ENCODE data around the gene RBPJ.

The RBPJ gene

GRCh38 chr4:26320538-26321372 is at the start of gene RBPJ:
Gene RBPJ, plus strand, starts transcription at chr4:26321014. Its CDS starts 15 bp downstream, at chr4:26321029.
- peak; percentile 82 for DNase-seq

- DNase-seq: no peak
Observed at GRCh38 chr4:26271703-26272102, 49.1 kb upstream of the RBPJ start.

- no peak for DNase-seq
Observed at GRCh38 chr4:26272654-26273615, 47.9 kb upstream of the RBPJ start.

GRCh38 chr4:26273616-26273980 is 47.2 kb upstream of the RBPJ start:
- no peak for DNase-seq

DNA sequence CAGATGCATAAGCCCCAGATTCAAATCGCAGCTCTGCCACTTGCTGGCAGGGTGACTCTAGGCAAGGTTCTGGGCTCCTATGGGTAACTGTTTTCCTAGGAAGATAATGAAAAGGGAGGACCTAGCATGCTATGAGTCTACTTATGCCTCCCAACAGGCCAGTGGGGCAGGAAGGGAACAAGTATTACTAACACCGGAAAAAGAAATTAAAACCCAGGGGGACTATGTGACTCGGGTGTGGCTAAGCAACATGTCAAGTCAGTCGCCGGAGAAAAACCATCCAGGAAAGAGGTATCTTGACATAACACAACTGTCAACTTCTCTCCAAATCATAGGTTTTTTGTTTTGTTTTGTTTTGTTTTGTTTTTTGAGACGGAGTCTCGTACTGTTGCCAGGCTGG is 45.5 kb upstream of the RBPJ start:
- no peak for DNase-seq

DNA sequence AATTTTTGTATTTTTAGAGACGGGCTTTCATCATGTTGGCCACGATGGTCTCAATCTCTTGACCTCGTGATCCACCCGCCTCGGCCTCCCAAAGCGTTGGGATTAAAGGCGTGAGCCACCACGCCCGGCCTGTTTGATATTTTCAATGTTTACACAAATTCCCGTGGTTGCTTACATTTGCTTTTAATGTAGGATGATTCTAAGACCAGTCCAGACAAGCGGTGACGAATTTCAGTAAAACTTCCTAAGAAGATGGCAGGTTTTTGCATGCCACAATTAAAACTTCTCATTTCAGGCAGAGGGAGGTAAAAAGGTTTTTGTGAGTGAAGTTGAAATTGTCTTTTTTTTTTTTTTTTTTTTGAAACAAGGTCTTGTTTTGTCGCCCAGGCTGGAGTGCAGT is 41.4 kb upstream of the RBPJ start:
- no peak for DNase-seq

DNA sequence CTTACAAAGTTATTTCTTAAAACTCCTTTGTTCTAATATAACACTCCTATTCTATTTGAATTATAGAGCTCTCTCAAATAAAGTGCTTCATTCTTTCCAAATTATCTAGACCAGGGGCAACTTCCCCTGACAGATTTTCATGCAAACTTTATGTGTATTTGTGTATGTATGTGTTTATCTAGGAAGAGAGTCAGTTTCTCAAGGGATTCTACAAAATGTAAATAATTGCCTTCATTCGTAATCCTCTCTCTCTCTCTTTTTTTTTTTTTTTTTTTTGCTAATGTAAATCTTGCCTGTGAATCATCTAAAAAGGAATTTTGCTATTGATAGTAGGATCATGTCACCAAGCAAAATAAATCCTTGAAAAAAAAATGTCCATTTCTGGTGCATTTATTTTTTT is 38.9 kb upstream of the RBPJ start:
- no peak for DNase-seq

GRCh38 chr4:26284536-26284935 is 36.3 kb upstream of the RBPJ start:
- DNase-seq: no peak

DNA sequence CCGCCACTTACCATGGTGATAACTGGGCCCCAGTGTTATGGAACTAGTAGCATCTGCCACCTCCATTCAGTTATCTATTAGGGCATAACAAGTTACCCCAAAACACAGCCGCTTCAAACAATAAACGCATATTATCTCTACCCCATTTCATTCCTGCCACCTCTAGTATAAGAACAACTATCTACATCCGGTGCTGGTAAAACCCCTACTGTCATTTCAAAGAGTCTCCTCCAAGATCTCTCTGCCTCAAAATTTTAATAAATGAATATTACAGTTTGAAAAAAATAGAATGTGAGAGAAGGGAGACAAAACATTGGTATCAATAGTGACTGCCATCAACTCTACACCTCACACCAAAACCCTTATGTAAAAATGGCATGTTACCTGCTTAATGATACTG is 35.5 kb upstream of the RBPJ start:
- DNase-seq: no peak

GRCh38 chr4:26287756-26288155 is 33.1 kb upstream of the RBPJ start:
- DNase-seq: no peak

GRCh38 chr4:26288355-26288909 is 32.4 kb upstream of the RBPJ start:
- DNase-seq: peak; percentile 21

- DNase-seq: no peak
Observed at GRCh38 chr4:26289401-26289800, 31.4 kb upstream of the RBPJ start.

- DNase-seq: no peak
Observed at GRCh38 chr4:26290321-26290720, 30.5 kb upstream of the RBPJ start.

GRCh38 chr4:26294904-26295303 is 25.9 kb upstream of the RBPJ start:
- DNase-seq: no peak

DNA sequence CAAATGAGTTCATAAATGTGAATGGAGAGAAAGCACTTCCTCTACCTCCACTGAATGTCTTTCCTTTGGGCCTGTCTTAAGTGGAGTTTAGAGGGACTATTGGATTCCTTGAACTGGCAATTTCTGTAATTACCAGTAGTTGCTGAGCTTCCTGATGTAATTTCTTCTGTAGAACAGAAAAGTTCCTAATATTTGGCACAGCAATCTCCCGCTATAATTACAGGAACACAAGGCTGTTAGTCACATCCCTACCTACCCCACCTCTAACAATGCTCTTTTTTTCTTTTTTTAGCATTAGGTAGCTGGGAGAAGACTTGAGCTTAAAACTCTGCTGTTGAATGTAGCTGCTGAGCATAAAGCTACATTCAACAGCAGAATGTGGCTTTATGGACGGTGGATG is 24.8 kb upstream of the RBPJ start:
- DNase-seq: no peak

DNA sequence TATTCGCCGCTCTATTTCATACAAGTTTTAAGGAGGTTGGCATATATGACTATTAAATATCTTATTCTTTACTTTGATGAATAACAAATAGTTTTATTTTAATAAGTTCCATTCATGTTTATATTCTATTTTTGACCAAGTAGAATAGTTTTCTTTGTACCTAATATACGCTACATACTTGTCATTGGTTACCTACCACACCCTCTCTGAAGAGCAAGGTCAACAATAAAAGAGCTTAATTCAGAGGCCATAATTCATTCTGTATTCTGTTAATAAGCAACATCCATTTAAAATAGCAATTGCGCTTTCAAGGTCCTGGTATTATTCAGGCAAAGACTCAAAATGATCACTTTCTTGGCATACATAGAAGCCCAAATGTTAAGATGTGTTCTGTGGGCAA is 24.3 kb upstream of the RBPJ start:
- DNase-seq: no peak

GRCh38 chr4:26297219-26297618 is 23.6 kb upstream of the RBPJ start:
- no peak for DNase-seq

DNA sequence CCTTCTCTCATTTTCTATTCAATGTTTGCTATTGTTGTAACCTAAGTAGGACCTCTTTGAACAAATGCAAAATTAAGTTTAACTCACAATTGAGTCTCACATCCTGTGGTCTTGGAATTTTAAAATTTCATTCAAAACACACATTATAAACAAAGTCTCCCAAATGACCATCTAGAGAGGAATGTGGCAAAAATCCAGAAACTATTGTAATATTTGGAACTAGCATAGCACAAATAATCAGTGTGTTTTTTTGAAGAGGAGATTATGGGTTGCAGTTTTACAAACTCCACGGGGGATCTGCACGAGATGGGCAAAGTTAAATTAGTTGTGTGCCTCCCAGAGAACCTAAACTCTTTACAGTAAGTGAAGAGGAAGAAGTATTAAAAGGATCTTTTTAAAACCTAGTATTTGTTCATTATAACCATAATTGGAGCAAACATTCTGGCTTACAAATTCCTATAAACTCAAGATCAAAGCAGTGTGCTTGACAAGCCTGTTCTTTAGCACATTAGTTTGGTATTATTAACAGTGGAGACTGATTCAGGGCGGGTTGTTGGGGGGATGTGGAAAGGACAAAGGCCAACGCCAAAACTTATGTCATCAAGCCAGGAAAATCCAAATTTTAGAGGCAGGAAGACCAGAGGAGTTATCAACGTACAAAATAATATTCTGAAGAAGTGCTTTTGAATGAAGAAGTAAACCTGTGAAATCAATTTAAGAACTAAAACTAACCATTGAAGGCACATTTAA is 22.4 kb upstream of the RBPJ start:
- DNase-seq: no peak

- DNase-seq: no peak
Observed at GRCh38 chr4:26299254-26299882, 21.4 kb upstream of the RBPJ start.

GRCh38 chr4:26300314-26301307 is 20.2 kb upstream of the RBPJ start:
- DNase-seq: no peak

Data from activated naive CD4-positive, alpha-beta T cell treated with Interleukin-2 at 50 U/mL for 16 hours (primary cell).